HepG2 (cell line): ENCODE data around the gene VWA7. TPM values are rescaled to one million over a fixed set of nuclear protein-coding genes. Genes with fewer than 3 reads are reported as not detected.

ENCODE experiments used
- ATAC-seq: fragments of 200-7000 bp; cut with Tn5 transposase; 3 replicates; pipeline ENCODE4 v1.9.1; 2020; ENCODE audit warnings: mild to moderate bottlenecking, moderate library complexity
- BruUV-seq: library from RNA; stranded (reverse); fragments of 400-500 nt; replicated peaks from 2 replicates; lab custom pipeline; 2021; lab: Mats Ljungman, UMichigan
- CTCF ChIA-PET: fragments of 300-600 bp; formaldehyde crosslinking; extraction: SDS; loops from one replicate; lab custom pipeline; 2021; ENCODE audit warnings: low total read pairs, inconsistent platforms, low intra/inter-chr PET ratio; lab: Yijun Ruan, JAX
- POLR2A ChIA-PET: fragments of 350-600 bp; sonication (Branson Sonifier 250); formaldehyde crosslinking; loops from one replicate; lab custom pipeline; 2020; ENCODE audit warnings: antibody characterized with exemption, inconsistent platforms; lab: Yijun Ruan, JAX
- DNase-seq: peaks from one replicate; pipeline ENCODE4 v3.0.0-alpha.2; 2015; ENCODE audit warnings: low spot score
- FAIRE-seq: peaks from 3 replicates; lab custom pipeline; 2011; peaks lifted over from hg19 to GRCh38; lab: Jason Lieb, UNC
- H2AFZ ChIP-seq: one replicate; pipeline ENCODE4 v1.6.1; 2011; ENCODE audit warnings: low read length, inconsistent platforms
- H3K27ac ChIP-seq: fragments of 300-600 bp; 3 replicates; pipeline ENCODE4 v1.8.0; 2011; ENCODE audit warnings: mixed run types, mild to moderate bottlenecking, mixed read lengths, low read length, inconsistent platforms; ENCODE audit not compliant: insufficient read depth; ENCODE audit errors: extremely low read length
- H3K27me3 ChIP-seq, 2 experiments: fragments of 200-600 bp in 1 of 2; 2 replicates in 1 of 2; 3 replicates in 1 of 2; pipeline versions ENCODE4 v1.6.0 to v1.8.0; 2011; ENCODE audit warnings: low read length in 2 of 2, mild to moderate bottlenecking in 2 of 2, moderate library complexity in 2 of 2, inconsistent platforms in 1 of 2; ENCODE audit not compliant: insufficient read depth in 2 of 2, control insufficient read depth in 1 of 2
- H3K36me3 ChIP-seq, 2 experiments: fragments of 200-600 bp in 1 of 2; replicated peaks in 1 of 2; 2 replicates in 1 of 2; 3 replicates in 1 of 2; pipeline versions ENCODE4 v1.5.1 to v1.8.0; 2011; ENCODE audit warnings: low read length in 2 of 2, inconsistent platforms in 1 of 2; ENCODE audit not compliant: insufficient read depth in 2 of 2, control insufficient read depth in 1 of 2
- H3K4me1 ChIP-seq: 2 replicates; pipeline ENCODE4 v1.5.1; 2012; ENCODE audit warnings: low read length, inconsistent platforms; ENCODE audit not compliant: insufficient read depth
- H3K4me2 ChIP-seq: 2 replicates; pipeline ENCODE4 v1.6.0; 2011; ENCODE audit warnings: low read depth, low read length, inconsistent platforms
- H3K4me3 ChIP-seq, 3 experiments: fragments of 200-600 bp in 1 of 3; sonication (generic), shearing (Covaris generic) in 1 of 3; replicated peaks in 1 of 3; 2 replicates each; pipeline ENCODE4 v1.5.1; 2011 to 2016; ENCODE audit warnings: low read length in 3 of 3, inconsistent platforms in 2 of 3, low read depth in 2 of 3, mild to moderate bottlenecking in 2 of 3, control low read depth in 1 of 3, mixed read lengths in 1 of 3; ENCODE audit not compliant: insufficient read depth in 1 of 3
- H3K79me2 ChIP-seq: one replicate; pipeline ENCODE4 v1.6.1; 2011; ENCODE audit warnings: low read length, inconsistent platforms; ENCODE audit not compliant: insufficient read depth
- H3K9ac ChIP-seq: 2 replicates; pipeline ENCODE4 v1.6.0; 2011; ENCODE audit warnings: mild to moderate bottlenecking, low read depth, low read length, inconsistent platforms; ENCODE audit not compliant: insufficient read depth
- H3K9me3 ChIP-seq: 2 replicates; pipeline ENCODE4 v1.5.1; 2012; ENCODE audit warnings: mild to moderate bottlenecking, low read length
- H4K20me1 ChIP-seq: 2 replicates; pipeline ENCODE4 v1.6.0; 2011; ENCODE audit warnings: inconsistent platforms, mild to moderate bottlenecking, low read length, moderate library complexity; ENCODE audit not compliant: insufficient read depth
- AHDC1 ChIP-seq: sonication (generic); formaldehyde crosslinking; IDR thresholded peaks from 2 replicates; pipeline ENCODE4 v1.5.1; 2020; ENCODE audit warnings: mild to moderate bottlenecking, missing genetic modification reagents, borderline replicate concordance
- CEBPG ChIP-seq: IDR thresholded peaks from 2 replicates; pipeline ENCODE4 v1.6.1; 2016
- GABPB1 ChIP-seq: IDR thresholded peaks from 2 replicates; pipeline ENCODE4 v1.6.1; 2016; ENCODE audit warnings: mild to moderate bottlenecking, missing genetic modification reagents, moderate library complexity, missing compliant biosample characterization
- ZNF232 ChIP-seq: sonication (generic); formaldehyde crosslinking; IDR thresholded peaks from 2 replicates; pipeline ENCODE4 v1.4.0; 2020; ENCODE audit warnings: missing genetic modification reagents, borderline replicate concordance
- ZNF550 ChIP-seq: sonication (generic); formaldehyde crosslinking; IDR thresholded peaks from 2 replicates; pipeline ENCODE4 v1.4.0; 2020; ENCODE audit warnings: mild to moderate bottlenecking, missing genetic modification reagents, borderline replicate concordance
- WGBS: methylation state at CpG from one replicate; pipeline ENCODE4 v1.1.6; 2017; ENCODE audit warnings: low lambda C conversion rate; 5-methylcytosine and 5-hydroxymethylcytosine counted together
- in situ Hi-C: cut with HindIII; loops from 2 replicates; pipeline ENCODE4 v1.10.0; 2017; ENCODE audit warnings: low pct_unique_long_range_greater_than_20kb; ENCODE audit not compliant: extremely low pct_ligation_motif_present
- intact Hi-C: fragments of 100-400 bp; cut with micrococcal nuclease; formaldehyde crosslinking; loops from one replicate; pipeline ENCODE4 v1.10.0; 2022; ENCODE audit not compliant: unreplicated experiment
- polyA plus RNA-seq, 8 experiments: library from polyadenylated mRNA; depleted of rRNA in 3 of 8; stranded (reverse) in 7 of 8; unstranded in 1 of 8; fragments of >200 nt; fragmentation: Illumina TruSeq in 4 of 8; extraction: Trizol in 4 of 8; gene quantifications; 2 replicates each; pipeline versions ENCODE4 v1.2.1 to v1.2.3, GENCODE V29; 2011 to 2016; ENCODE audit warnings: low read depth in 4 of 8, missing spikeins in 1 of 8, mixed read lengths in 1 of 8; ENCODE audit not compliant: insufficient read depth in 1 of 8
- total RNA-seq, 5 experiments: library from RNA; depleted of rRNA; stranded (reverse); fragments of >200 nt; fragmentation: Illumina TruSeq; extraction: Trizol; gene quantifications; 2 replicates each; pipeline ENCODE4 v1.2.3, GENCODE V29; 2016; ENCODE audit warnings: low read depth in 1 of 5
- TF ChIP-seq, protein P1 (sequence below): sonication (generic); formaldehyde crosslinking; IDR thresholded peaks from 2 replicates; pipeline ENCODE4 v1.8.1; 2022; ENCODE audit warnings: mild to moderate bottlenecking, missing genetic modification reagents

The VWA7 gene
- total and polyA plus RNA-seq, 2 of the 13 experiments (the other 11 are each of a cell fraction or from before 2014, with no cell fraction given): 0.86 to 3.3 TPM

DNA sequence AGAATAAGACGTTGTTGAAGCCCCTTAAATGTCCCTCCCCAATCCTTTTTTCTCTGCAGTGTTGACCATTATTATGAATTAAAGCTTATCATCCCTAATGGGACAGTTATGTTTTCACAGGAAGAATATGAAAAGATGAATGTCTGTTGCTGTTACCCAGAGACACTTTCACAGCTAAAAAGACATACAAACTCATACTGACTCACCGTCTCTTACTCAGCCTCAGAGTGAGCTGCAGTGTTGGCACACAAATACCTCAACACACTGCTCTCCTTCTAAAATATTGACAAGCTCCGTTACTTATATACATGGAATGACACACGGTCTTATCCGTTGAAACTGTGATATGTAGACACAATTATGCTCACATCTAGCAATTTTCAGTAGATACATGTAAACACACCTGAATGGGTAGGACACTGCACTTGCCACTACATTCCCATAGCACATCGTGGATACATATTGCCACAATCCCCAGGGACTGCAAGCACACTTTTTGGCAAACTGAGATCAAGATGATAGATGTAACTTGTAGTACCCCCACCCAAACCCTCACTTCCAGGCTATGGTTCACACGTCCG, 24.3 kb downstream of the VWA7 start (continued):
- no peak for TF ChIP-seq AHDC1 (CRISPR knock-in tag)
- no peak for TF ChIP-seq CEBPG (CRISPR knock-in tag)

DNA sequence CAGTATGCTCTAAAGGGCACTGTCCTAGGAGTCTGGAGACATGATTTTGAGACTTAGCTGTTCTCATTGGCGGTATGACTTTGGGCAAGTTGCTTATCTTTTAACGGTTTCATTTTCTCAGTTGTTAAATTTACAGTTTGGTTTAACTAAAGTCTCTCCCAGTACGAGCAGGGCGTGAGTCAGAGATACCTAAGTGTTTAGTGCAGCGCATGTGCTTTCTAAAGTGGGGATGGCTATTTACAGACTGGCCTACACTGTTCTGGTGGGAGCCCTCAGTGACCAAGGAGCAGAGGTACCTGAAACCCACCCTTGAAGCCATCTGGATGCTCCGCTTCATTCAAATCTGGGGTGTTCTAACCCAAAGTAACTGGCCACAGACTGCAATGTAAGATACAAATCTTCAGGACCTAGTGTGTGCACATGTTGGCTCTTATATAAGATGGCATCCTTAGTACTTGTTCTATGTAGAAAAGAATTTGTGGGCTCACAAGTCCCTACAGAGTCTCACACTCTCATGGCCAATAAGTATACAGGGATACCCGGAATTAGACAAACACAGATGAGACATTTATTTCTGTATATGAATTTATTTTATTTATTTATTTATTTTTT, 26.6 kb downstream of the VWA7 start:
- TSS peak; percentile 27 for BruUV-seq
- intact Hi-C loops: no loop called here
- WGBS: 92% methylated on average over 7 of the region's 7 CpGs

More for the DNA sequence above, 26.6 kb downstream of the VWA7 start:
- in situ Hi-C loops: no loop called here
- CTCF ChIA-PET: no interaction called here
- peaks cover 30% of the 10 kb centered on the region for H3K4me1 ChIP-seq
- no peak for TF ChIP-seq GABPB1 (CRISPR knock-in tag)
- TF ChIP-seq, protein P1, sequence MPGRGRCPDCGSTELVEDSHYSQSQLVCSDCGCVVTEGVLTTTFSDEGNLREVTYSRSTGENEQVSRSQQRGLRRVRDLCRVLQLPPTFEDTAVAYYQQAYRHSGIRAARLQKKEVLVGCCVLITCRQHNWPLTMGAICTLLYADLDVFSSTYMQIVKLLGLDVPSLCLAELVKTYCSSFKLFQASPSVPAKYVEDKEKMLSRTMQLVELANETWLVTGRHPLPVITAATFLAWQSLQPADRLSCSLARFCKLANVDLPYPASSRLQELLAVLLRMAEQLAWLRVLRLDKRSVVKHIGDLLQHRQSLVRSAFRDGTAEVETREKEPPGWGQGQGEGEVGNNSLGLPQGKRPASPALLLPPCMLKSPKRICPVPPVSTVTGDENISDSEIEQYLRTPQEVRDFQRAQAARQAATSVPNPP (CRISPR knock-in tag): no peak
- TF ChIP-seq ZNF232 (CRISPR knock-in tag): no peak
- no peak for TF ChIP-seq ZNF550 (CRISPR knock-in tag)
- POLR2A ChIA-PET: interaction anchor here (1.1 to 4.7 kb wide), 3 partner anchors 13 to 95 kb away, joined by 3 to 106 read pairs (median 4); partner anchors contain the start of genes APOM, CLIC1 and MSH5
- FAIRE-seq (no peak), ATAC-seq (no peak), DNase-seq (no peak)
- H3K9ac ChIP-seq: no peak overlapping the region
- H3K36me3 ChIP-seq: no peaks in the 10 kb centered on the region
- H3K4me3 ChIP-seq: no peak overlapping the region
- no peaks in the 10 kb centered on the region for H3K9me3 ChIP-seq
- H3K27me3 ChIP-seq: no peaks in the 10 kb centered on the region
- no peaks in the 10 kb centered on the region for H3K79me2 ChIP-seq
- H4K20me1 ChIP-seq: no peaks in the 10 kb centered on the region
- no peak overlapping the region for H2AFZ ChIP-seq
- H3K4me2 ChIP-seq: no peak overlapping the region
- H3K27ac ChIP-seq: no peak overlapping the region
